Esophagus muscularis mucosa (tissue), 3 donors: ENCODE measurements around the gene KRT78.

ENCODE experiments used
- CTCF ChIP-seq, 3 experiments: fragments of 200-600 bp in 2 of 3; fragments of 450-650 bp in 1 of 3; sonication (generic) in 2 of 3; IDR thresholded peaks; one replicate each; pipeline ENCODE4 v1.5.1; 2017 to 2019; ENCODE audit warnings: antibody characterized with exemption in 3 of 3, mild to moderate bottlenecking in 2 of 3, moderate library complexity in 1 of 3
- POLR2A ChIP-seq: fragments of 450-650 bp; IDR thresholded peaks from one replicate; pipeline ENCODE4 v1.6.1; 2017; ENCODE audit warnings: antibody characterized with exemption, moderate library complexity, mild to moderate bottlenecking, low read depth
- POLR2AphosphoS5 ChIP-seq, 2 donors: sonication (generic); formaldehyde crosslinking; IDR thresholded peaks; one replicate each; pipeline ENCODE4 v1.6.1; 2017; ENCODE audit warnings: antibody characterized with exemption in 2 of 2

- TF ChIP-seq POLR2A, result no peak
- TF ChIP-seq CTCF (IDR thresholded peaks at IDR 0.05), result no peak
- TF ChIP-seq POLR2AphosphoS5 (IDR thresholded peaks at IDR 0.05), result no peak
Observed at GRCh38 chr12:52809166-52809565, 39.6 kb downstream of the KRT78 start.
